ENCODE data around the gene MAML3.

The MAML3 gene

DNA sequence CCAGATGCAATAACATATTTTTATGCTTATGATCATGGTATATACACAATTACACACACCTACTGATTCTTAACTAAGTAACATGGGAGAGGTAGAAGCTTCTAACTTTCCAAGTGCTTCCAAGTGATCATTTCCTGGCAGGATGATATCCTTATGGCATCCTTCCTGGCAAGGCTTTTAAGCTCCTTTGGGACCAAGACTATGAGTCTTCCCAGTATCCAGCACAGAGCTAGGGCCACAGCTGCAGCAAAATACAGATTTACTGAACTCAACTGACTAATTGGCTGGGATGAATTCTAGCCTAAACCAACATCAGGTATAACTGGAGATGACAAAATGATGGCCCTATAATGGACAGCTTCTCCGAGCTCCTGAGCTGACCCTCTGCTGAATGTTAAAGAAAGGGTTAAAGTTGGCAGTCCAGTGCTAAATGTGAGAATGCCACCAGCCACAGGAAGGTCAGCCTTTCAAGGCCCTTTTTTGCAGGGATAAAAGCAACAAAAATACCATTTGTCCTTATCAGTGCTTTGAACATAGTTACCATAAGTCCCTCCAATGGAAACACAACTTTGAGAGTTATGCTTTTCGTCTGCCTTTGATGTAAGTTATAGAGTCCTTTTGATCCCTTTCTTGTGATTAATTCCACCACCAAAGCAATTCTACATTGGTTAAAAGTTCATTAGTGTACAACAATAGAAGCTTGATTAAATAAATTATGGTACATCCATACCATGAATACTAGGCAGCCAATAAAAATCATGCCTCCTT is 415.0 kb downstream of the MAML3 start:
- DNase-seq = no peak

DNA sequence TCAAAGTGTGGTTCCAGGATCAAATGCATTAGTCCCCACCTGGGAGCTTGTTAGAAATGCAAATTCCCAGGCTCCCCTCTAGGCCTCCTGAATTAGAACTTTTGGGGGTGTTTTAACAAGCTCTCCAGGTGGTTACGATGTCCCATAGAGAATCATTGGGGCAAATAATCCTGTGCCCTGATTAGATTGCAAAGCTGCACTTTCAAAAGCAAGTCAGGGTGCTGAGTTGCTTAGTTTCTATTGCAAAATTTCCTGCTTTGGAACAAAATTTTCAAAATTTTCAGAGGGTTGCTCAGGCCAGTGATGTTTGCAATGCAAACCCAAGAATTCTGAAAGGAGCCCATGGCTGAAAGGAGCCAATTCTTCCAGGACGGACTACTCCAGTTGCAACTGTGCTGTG is 417.3 kb downstream of the MAML3 start:
- no peak for DNase-seq

DNA sequence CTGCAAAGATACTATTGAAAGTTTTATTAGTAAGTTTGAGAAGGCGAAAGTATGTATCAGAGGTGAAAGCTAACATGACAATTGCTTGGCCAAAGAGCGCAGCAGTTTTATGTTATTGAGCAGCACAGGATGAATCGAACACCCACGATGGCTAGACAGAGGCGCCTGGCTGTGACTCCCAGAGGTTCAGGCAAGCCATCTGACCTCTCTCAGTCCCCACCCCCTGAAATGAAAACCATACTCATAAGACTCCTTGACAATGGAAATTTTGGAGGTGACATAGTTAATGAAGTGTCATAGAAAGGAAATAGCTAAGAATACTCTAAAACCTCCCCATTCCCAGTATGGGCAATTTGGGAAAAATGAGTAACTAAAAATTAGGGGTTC is 417.7 kb downstream of the MAML3 start:
- DNase-seq = no peak

DNA sequence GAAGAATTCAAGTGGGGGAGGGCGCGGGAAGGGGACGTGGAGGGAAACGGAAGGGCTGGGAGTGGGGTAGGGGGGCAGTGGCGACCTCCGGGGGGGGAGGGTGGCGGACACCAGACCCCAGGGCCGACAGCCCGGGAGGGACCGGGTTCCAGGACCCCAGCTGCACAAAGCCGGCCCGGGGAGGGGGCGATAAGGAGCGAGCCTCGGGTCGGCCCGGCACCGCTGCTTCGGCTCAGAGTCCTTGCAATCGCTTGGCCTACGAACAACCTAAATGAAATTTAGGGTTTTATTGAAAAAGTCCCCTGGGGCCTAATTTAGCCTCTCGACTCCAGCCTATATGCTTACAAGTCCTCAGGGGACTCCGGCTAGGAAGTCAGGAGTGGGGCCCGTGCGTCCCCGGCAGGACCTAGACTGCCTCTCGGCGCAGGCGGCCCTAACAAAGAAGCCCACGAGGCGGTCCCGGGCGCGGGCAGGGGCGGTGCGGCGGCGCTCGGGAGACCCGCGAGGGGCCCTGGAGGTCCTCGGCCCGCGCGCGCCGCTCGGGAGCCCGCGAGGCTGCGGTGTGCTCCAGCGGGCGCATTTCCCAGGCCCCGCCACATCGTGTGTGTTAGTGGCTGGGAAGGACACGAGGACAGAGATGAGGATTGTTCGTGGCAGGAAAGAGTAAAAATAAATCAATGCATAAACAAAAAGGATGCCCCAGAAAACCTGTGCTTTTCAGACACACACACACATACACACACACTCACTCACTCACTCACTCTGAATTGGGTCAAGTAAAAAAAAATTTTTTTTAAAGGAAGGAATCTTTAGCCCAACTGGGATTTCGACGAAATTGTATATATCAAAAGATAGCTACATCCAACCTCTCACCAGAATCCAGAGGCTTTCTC is 418.4 kb downstream of the MAML3 start:
- DNase-seq = peak; percentile 68

DNA sequence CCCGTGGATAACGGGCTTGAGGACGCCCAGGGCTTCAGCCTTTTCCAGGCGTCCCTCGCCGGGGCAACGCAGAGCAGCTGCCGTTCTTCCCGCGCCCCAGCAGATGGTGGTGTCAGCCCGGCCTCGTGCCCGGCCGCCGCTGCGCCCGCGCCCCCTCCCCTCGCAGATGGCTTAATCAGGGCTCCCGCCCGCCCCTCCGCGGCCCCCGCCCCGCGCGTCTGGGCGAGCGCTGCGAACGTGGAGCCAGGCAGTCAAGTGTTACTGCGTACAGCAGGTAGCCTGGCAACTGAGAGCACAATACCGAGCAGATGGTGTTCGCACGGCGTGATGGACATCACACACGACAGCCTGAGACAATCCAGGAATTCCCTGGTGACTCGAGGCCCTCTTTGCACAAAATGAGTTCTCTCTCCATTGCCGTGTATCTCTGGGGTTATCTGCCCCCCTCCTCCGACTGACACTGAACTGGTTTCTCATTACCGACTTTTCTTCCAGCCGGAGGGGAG is 419.1 kb downstream of the MAML3 start:
- DNase-seq = peak; percentile 81

DNA sequence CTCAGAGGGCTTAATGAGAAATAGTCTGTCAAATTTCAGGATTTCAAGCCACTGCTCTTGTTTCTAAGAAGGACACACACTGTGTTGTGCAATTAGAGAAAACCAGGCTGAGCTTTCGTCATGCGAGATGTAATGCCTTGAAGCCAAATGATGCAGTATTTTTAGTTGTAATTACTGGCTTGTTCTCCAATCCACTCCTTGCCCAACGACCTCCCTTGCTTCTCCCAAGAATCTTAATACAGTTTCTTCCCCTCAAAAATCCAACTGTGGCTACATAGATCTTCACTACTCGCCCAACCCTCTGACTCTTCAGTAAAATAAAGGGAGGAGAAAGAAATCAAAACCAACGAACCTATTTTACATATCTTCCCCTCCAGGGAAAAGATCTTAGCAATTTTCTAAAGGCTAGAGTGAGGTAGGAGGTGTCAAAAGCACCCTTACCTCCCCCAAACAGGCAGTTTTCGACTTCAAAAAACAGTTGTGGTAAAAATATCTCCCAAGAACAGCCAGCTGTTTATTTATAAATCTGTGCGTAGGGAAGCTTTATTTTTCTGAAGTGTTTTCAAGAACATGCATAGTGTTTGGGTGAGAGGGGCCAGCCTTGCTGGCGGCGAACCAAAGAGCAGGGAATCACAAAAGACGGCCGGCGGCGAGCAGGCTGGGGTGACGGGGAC is 419.6 kb downstream of the MAML3 start:
- no peak for DNase-seq

DNA sequence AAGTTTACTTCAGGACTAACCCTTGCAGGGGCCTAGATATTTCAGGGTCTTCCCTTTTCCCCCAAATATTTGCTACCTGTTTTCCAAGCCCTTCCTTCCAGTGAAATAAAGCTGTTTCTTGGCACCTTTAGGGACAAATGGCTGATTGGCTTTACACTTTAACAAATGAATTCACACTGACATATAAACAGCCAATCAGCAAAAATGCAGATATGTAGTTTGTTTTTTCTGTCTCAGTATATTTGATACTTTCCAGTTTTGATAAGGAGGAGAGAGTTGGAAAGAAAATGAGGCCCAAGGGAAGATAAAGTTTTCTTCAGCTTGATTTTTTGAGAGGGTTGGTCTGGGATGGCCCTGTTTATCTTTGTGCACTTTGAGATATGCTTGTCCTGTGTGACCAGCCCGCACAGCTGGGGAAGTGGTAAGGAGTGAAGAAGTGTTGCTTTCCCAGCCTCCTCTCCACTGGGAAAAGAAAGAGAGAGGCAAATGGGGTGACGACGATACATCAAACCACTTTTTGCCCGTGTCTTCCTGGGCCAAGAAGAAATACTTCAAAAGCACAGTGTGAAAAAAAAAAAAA is 420.9 kb downstream of the MAML3 start:
- no peak for DNase-seq

DNA sequence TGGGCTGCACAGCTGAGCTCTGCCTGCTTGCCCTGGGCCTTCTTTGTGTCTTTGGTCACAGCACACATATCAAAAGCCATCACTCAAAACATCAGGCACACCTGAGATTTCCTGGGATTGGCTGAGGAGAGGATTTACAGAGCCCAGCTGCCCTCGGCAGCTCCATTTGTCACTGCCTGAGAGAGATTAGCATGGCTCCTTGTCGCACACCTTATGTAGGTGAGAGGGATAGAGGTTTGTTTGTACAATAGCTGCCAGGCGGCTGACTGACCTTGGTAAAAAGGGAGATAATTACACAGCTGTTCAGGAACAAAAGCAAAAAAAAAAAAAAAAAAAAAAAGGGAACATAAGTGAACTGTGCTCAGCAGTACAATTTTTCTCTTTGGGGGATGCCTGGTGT is 425.1 kb downstream of the MAML3 start:
- DNase-seq = no peak

DNA sequence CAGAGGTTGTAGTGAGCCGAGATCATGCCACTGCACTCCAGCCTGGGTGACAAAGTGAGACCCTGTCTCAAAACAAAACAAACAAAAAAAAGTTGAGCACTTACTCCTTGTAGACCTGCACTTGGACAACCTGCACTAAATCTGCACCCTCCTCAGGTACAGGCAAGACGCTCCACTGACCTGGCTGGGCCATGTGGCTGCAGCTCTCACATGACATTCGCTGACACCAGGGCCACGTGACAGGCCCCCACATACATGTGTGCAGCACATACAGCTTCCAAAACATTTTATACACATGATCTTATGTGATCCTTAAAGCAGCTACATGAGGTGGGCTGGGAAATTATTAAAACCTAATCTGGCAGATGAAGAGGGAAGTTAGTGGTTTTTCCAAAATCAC is 425.8 kb downstream of the MAML3 start:
- no peak for DNase-seq

DNA sequence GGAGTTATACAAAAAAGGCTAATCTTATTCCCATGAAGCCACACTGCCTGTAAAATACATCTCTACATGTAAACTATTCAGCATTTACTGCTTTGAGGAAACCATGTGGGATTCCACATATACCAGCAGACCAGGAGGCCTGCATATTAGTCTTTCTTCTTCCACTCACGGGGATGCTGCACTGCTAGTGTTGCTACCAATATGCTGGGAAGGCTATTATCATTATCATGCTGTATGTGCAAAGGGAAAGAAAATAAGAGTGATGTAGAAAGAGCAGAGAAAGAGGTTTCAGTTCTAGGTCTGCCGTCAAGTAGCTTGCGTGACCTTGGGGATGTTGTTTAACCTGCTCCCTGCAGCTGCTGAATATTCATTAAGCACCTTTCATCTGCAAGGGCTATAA is 427.4 kb downstream of the MAML3 start:
- no peak for DNase-seq

DNA sequence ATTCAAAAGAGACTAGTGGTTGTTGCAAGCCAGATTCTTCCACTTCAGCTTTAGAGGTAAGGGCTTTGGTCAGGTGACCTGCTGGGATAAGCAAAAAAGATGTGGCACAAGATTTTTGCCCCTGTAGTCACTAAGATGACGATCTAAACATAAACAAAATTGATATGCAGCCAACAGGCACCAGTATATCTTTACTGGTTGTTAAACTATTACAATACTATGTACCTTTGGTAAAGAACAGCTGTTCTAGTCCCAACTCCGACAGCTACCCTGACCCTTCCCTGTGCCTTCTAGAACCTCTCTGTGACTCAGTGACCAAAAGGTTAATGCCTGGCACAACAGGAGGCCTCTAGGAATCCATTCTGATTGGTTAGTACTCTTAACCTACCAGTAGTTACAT is 428.7 kb downstream of the MAML3 start:
- no peak for DNase-seq

DNA sequence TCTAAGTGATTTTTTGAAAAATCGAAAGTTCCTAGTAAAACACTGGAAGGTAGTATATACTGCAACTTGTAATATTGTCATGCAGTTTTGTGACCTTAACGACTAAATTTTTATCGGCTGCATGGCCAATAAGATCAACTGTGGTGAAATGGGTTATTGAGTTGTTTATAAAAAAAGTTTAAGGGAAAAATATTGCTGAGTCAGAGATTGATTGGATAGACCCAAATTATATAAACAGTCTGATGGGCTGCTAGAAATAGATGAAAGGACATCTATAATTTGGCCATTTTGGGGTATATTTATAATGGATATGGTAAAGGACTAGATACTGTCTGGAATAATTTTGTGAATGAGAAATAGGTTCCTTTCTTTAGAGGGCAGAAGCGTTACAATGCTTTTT is 432.2 kb downstream of the MAML3 start:
- no peak for DNase-seq

DNA sequence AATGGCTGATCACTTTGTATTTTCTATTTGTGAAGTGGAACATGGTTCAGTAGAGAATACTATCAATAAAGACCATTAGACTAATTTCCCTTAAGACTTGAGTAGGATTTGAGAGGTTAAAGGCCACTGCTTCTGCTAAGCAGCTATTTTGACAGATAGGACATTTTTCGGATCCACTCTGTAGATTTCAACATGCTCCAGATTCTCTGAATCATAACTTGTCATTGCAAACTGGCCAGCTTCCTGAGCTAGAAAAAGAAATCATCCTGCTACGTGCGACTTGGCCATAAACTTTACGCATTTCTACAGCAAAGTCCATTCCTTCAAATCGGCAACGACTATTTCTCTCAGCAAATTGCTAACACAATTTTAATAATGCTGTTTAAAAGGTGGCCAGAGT is 433.2 kb downstream of the MAML3 start:
- DNase-seq = no peak

DNA sequence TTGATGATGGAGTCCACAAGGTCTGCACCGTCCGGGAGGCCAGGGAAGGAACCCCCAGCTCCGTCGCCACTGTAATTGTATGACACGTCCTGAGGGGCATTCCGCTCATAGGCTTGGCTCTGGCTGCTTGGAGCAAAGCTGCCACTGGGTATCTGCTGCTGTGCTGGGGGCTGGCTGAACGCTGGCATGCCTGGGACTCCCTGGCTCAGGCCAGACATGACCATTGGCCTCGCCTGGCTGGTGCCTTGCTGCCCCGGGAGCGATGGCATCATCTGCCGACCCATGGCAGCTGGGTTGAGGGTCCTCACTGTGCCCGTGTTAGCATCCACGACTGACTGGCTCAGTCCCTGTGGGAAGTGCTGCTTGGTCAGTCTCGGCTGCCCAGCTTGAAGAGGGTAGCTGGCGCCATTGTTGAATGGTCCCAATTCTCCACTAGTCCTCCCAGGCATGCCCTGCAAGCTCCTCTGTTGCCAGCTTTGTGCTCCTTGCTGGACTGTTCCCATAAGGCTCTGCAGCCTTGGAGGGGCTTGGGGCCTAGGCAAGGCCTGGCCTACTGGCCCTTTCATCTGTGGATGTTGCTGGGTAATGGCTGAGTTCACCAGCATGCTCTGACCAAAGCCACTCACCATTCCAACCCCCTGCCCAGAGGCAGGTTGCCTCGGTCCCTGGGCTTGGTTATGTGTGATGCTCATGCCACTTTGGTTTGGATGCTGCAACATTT is 434.4 kb downstream of the MAML3 start:
- DNase-seq = no peak

DNA sequence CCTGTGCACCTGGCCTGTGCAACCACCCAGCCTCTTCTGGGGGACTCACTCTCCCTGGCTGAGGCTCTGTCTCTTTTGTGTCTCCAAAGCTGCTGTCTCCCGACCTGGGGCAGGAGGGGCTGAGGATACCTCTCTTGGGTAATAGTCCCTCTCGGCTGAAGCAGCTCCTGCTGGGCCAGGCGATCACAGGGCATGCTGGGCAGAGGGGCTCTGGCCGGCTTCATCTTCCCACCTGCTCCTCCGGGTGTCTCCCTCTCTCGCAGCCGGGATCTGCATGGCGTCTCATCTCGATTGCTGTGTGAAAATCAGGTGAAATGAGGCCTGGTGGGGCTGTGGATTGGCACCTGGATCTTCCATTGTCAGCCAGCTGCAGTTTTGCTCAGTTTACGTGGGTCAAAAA is 435.2 kb downstream of the MAML3 start:
- no peak for DNase-seq

DNA sequence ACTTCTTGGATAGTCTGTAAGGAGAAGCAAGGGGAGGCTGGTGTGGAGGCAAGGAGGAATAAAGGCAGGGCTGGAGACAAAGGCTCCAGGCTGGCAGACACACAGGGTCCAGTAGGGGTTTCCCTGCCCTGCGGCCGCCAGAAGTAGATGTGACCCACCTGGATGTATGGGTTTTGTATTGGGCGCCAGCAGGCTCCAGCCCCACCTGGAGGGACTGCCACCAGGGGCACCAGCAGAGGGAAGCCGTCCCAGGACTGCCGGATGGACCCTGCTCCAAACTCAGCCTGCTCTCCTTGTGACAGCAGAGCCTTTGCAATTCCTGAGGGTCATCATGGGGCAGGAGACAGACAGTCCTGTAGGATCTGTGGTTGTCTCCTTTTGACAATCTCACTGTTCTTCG is 435.6 kb downstream of the MAML3 start:
- DNase-seq = no peak

DNA sequence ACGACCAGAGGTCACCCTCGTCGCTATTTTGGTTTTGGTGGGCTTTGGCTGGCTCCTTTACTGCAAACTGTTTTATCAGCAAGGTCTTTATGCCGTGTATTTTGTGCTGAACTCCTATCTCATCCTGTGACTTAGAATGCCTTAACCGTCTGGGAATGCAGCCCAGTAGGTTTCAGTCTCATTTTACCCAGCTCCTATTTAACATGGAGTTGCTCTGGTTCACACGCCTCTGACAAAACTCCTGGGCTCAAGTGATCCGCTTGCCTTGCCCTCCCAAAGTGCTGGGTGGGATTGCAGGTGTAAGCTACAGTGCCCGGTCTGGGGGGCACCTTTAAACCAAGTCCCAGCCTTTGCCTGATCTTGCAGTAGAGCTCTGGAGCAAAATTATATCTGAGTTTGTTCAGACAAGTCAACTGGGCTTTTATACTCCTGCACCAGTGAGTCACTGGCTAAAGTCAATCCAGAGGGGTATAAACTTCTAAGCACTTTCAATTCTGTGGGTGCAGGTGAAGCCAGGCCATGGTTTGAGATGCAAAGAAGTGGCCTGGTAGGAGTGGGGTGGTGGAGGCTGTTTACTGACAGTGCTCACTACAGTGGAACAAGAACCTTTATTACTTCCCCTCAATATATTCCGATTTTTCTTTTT is 438.1 kb downstream of the MAML3 start:
- DNase-seq = no peak

DNA sequence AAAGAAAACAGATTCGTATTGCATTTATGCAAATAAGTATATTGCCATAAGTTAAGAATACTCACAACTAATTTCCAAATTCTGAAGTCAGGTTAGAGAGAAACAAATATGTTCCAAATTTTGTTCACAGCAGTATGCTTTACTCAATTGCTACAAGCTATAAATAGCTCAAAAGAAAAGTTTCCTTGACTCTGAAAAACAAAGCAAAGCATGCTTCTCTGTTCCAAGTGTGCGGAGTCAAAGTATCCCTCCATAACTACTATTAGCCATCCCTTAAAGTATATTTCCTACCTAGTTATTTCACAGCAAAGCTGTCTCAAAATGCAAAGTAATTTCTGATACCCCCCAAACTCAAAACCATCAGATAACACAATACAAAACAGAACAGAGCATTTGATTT is 441.1 kb downstream of the MAML3 start:
- DNase-seq = no peak

DNA sequence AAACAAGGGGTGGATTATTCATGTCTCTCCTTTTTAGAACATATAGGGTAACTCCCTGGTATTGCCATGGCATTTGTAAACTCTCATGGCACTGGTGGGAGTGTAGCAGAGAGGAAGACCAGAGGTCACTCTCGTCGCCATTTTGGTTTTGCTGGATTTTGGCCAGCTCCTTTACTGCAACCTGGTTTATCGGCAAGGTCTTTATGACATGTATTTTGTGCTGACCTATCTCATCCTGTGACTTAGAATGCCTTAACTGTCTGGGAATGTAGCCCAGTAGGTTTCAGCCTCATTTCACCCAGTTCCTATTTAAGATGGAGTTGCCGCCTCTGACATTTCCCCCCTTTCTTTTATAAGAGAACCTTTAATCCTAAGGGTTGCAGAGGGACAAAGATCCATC is 442.5 kb downstream of the MAML3 start:
- DNase-seq = no peak

DNA sequence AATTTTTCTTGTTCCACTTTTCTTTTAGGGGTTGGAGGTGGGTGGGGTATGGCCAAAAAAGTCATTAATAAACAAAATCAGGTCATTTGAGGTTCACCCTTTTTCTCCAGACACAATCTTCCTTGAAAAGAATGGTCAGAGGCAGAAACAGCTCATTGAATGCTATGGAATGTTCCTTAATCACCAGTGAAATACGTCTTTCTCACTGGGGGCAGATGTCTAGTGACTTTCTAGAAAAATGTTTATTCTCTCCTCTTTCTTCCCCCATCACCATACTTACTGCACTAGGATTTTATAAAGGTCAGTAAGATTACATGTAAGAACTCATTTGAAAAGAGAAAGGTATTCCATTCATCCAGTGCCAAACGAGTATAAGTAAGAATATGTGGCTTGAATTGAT is 443.9 kb downstream of the MAML3 start:
- no peak for DNase-seq

DNA sequence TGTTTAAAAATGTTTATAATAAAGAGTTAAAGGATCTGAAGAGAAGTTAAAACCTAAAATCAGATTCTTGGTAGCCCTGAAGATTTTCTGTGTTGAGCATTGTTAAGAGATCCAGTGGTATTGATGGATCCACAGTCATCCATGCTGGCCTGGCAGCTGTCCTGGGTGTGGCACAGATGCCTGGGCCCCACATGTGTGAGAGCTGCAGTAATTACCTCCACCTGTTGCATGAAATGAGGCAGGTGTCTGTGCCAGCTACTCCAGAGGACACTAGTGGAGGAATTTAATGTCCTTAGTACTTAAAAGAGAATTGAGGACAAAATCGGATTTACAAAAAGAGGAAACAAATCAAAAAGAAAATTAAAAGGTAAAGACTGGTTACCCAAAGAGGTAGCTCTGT is 444.3 kb downstream of the MAML3 start:
- DNase-seq = no peak

DNA sequence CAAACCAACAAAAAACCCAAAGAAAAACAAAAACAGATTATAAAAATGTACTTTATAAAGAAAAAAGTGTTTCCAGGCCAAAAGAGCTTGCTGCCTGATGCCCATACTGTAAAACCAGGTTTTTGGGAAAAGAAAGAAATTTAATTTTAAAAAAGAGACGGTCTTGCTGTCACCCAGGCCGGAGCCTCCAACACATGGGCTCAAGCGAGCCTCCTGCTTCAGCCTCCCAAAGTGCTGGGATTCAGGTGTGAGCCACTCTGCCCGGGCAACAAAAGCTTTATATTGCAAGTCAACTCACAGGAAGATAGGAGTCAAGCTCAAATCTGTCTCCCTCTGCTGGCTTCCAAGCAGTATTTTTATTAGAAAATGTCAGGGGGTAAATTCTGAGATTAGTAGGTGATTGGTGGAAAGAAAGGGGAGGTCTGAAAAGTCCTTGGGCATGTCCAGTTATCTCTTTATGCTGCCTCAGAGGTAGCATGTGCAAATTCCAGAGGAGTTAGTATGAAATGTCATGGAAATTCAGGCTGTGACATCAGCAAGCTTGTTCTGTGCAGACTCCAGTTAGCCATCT is 449.0 kb downstream of the MAML3 start:
- DNase-seq = no peak

Measured in activated CD8-positive, alpha-beta memory T cell treated with anti-CD3 and anti-CD28 coated beads for 24 hours (primary cell).